Non-pigmented ciliary epithelial cell (primary cell): Measurements from ENCODE around the gene PTGIR.

Experiments used
- DNase-seq: peaks from one replicate; pipeline ENCODE4 v3.0.0-alpha.2; 2010; ENCODE audit warnings: low read depth

The PTGIR gene, protein sequence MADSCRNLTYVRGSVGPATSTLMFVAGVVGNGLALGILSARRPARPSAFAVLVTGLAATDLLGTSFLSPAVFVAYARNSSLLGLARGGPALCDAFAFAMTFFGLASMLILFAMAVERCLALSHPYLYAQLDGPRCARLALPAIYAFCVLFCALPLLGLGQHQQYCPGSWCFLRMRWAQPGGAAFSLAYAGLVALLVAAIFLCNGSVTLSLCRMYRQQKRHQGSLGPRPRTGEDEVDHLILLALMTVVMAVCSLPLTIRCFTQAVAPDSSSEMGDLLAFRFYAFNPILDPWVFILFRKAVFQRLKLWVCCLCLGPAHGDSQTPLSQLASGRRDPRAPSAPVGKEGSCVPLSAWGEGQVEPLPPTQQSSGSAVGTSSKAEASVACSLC

DNA sequence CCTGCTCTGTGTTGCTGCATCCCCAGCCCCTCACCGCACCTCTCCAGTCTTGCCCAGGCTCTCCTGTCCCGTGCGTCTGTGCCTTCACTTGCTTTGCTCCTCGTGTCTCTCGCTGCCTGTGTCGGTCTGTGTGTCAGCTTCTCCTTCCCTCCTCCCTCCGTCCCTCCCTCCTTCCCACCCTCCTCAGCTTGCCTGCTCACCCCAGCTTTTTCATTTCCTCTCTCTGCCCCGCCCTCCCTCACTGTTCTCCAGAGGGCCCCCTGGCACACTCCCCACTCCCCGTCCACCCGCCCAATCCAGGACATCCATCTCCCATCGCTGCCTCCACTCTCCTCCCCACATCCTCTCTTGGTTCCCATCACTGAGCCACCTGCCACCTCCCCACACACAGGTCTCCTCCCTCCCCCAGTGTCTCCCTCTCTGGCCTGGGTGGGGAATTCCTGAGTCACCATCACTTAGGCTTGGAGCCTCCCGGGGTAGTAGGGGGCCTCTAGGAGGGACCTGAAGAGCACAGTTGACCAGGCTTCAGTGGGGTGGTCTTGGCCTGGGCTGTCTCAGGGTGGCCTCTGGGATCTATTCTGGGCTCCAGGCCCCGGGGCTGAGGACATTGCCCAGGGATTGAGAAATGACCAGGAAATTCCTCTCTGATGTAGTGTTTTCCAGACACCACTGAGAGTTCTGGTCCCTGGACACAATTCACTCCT lies at the start of gene PTGIR:
Gene PTGIR (minus strand): TSS at position 132 of the 704 bp plus-strand sequence. CDS start 864 bp downstream, outside the sequence.
- DNase-seq: no peak

DNA sequence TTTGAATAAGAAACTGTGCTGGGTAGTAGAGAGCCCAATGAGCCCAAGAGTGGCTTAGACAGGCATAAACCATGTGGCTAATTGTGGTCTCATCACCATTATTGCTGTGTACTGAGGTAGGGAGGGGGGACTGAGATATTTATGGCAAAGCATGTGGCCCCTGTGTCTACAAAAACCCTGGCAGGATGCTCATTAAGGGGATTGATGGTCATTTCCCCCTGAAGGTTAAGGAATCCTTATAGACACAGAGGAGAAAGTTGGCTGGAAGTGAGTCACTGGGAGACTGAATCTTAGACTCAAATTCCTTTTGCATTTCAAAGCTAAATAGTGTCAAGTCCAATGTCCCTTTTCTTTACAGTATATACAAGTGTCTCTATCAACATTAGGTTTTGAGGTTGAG lies 45.9 kb upstream of the PTGIR start:
- DNase-seq: peak; percentile 9

DNA sequence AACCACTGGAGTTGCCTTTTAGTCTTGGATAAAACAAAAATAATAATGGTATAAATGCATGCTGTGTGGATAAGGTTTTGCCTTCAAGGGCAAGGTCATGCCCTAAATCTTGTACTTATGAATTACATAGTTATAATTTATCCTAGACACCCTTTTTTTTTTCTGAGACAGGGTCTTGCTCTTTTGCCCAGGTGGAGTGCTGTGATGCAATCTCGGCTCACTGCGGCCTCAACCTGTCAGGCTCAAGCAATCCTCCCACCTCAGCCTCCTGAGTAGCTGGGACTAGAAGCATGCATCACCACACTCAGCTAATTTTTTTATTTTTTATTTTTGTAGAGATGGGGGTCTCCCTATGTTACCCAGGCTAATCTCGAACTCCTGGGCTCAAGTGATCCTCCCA lies 43.8 kb upstream of the PTGIR start:
- DNase-seq: no peak

DNA sequence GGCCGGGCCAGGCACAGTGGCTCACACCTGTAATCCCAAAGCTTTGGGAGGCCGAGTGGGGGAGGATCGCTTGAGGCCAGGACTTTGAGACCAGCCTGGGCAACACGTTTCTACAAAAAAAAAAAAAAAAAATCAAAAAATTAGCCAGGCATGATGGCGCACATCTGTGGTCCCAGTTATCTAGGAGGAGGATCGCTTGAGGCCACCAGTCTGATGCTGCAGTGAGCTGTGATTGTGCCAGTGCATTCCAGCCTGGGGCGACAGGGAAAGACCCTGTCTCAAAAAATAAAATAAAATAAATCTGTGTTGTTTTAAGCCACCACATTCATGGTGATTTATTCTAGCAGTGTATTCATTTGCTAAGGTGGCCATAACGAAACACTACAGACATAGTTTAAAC lies 40.2 kb upstream of the PTGIR start:
- no peak for DNase-seq

DNA sequence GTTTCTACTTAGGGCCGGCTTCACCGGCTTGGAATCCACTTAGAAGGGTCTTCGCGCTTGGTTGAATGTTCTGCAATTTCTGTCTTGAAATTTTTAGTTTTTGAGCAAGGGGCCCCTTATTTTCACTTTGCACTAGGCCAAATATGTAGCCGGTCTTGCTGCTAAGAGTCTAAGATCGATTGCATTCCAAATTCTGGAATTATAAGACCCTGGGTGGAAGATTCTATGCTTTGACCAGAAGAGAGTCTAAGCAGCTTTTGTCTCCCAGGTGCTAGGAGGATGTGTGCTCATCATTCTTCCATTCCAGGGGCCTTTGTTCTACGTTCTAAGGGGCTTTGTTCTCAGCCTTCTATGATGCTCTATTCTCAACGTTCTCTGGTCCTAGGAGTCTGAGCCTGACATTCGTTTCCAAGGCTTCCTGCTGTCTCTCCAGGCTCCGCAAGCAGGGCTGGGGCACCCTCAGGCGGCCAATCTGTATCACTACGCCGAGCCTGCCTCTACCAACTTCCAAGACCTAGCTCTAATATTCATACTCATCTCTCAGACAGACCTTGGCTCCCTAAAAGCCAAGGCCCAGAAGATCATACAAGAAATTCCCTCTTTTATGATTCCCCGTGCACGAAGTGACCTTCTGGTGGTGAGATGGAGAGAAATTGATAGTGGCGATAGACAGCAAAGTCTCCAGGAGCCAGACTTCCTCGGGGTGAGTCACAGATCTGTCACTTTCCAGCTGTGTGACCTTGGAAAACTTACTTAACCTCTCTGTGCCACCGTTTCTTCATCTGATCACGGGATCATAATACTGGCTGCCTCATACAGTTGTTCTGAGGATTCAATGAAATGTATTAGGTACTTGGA lies 37.1 kb upstream of the PTGIR start:
- DNase-seq: peak; percentile 68

DNA sequence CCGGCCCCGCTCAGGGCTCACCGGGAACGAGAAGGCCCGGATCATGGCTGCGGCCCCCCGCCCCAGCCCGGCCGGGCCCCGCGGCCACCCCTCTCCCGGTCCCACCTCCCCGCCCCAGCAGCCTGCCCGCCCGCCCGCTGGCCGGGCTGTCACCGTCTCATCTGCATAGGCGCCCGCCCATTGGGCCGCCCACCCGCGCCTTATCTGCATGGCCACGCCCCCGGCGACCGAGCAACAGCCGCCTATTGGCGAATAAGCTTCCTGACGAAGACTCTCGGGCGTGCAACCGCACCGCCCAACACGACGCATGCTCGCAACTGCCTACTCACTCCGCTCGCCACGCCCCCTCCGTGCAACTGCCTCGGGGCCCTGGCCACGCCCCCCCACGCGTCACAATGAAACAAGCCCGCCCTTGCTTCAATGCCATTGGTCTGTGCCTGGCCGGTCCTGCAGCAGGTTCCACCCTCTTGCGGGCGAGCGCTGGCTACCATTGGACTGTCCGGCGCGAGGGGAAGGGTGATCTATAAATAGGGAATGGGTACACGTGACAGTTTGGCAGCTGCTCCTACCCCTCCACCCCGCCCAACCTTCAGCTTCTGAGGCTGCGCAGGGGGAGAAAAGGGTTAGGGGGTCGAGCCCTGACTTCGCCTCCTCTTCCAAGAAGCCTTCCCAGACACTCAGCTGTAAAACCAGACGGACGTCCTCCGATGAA lies 36.3 kb upstream of the PTGIR start, which contains the start of gene DACT3:
Gene DACT3 (minus strand): TSS at position 163 of the 712 bp plus-strand sequence. CDS start 118 bp downstream, at position 45.
- peak; percentile 99 for DNase-seq

DNA sequence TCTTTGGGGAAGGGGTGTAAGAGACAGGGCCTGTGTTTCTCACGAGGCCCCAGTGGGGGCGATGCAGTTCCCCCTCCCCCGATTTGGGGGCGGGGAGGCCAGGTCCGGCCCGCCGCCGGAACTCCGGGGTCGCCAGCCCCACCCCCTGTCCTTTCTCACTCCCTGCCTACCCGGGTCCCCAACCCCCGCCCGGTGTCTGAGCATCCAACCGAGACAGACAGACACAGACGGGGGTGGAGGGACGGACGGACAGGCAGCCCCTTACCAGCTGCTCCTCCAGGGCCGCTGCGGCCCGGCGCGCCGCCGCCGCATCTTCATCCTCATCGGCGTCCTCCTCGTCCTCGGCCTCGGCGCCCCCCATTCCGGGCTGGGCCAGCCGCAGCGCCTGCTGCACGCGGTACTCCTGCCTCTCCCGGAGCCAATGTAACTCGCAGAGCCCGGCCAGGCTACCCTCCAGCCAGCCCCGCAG lies 35.7 kb upstream of the PTGIR start:
- no peak for DNase-seq

DNA sequence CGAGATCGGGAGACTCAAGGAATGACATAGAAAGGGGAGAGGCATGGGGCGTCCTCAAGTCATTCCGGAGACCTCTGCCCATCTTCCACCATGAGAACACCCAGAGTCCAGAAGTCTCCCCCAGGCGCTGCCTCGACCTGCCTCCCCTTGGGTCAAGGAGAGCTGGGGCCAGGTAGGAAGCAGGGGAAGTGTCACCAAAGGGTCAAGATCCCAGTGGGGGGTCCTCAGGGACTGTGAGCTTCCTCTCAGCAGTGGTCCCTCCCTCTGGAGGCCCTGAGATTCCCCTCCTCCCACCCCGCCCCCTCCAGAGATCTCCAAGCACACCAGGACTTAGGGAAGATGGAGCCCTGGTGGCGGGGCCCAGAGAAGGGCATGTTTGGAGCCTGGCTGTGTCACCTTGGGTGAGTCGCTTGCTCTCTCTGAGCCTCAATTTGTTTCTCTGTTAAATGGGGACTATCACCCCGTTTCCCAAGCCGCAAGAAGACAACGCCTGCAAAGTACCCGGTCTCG lies 35.2 kb upstream of the PTGIR start:
- DNase-seq: no peak

DNA sequence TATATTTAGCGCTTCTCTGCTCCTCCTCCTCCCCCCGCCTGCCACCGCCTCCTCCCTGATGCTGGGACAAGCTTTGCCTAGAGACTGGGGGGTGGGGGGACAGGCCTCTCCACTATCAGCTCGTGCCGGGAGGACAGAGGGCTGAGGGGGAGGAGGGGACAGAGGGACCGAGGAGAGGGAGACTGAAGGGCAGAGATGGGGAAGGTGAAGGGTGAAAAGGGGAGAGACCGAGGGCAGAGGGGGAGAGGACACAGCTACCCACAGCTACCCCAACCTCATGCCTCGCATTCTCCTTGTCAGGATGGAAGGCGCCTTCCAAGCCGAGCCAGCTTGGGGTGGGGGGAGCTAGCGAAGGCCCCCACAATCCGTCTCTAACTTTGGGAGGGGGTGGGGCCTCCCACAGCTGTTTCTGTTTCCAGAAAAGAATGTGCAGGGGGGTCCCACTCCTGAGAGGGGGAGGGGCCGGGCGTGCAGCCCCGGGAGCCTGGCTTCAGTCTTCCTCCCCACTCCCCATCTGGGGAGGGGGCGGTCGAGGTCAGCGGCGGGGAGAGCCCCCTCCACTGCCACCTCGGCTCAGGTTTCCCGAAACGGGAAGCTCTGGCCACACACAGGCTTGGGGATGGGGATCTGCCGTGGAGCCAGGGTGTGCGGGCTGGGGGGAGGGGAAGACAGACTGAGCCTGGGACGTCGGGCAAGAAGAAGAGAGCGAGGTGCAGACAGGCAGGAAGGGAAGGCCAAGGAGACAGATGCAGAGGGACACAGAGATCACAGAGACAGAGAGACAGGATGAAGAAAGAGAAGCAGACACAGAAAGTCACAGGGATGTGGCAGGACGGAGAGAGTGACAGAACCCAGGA lies 34.5 kb upstream of the PTGIR start:
- no peak for DNase-seq

DNA sequence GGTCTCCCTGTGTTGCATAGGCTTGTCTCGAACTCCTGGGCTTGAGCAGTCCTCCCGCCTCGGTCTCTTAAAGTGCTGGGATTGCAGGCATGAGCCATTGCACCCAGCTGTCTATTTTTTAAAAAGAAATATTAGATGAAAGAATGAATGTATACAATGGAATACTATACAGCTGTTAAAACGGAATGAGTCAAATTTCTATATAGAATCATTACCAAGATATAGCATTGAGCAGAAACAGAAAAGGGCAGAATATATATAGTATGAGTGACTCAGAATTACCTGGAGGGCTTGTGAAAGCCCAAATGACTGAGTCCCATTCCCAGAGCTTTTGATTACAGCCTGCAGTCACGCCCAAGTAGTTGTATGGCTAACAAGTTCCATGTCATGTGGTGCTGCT lies 31.7 kb upstream of the PTGIR start:
- no peak for DNase-seq

DNA sequence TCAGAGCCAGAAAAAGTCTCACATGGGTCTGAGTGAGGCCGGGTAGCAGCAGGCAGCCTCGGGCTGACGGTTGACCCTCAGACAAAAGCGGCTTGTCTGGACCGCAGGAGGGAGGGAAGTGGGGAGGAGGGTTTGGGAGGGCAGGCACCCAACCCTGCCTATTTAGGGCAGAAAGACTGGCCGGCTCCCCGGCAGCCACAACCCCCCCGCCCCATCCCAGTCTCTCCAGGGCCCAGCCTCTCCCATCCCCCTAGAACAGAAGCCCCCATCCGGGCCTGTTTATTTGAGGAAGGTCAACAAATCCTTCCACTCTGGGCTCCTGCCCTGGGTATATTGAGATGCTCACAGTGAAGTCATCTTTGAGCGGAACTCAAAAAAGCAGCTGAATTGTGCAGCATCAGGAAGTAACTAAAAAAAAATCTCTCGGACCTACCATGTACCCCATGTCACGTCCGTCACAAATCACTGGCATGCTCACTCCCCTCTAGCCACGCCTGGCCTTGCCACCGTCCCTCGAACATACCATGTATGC lies 29.8 kb upstream of the PTGIR start:
- DNase-seq: no peak

DNA sequence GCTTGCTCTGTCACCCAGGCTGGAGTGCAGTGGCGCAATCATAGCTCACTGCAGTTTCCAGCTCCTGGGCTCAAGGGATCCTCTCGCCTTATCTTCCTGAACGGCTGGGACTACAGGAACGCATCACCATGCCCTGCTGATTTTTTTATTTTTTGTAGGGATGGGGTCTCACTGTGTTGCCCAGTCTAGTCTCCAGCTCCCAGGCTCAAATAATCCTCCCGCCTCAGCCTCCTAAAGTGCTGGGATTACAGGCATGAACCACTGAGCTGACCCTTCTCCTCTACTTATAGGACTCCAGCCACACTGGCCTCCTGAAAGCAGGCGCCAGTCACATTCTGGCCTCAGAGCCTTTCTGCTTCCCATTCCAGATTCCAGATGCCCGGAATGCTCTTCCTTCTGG lies 25.6 kb upstream of the PTGIR start:
- DNase-seq: no peak

DNA sequence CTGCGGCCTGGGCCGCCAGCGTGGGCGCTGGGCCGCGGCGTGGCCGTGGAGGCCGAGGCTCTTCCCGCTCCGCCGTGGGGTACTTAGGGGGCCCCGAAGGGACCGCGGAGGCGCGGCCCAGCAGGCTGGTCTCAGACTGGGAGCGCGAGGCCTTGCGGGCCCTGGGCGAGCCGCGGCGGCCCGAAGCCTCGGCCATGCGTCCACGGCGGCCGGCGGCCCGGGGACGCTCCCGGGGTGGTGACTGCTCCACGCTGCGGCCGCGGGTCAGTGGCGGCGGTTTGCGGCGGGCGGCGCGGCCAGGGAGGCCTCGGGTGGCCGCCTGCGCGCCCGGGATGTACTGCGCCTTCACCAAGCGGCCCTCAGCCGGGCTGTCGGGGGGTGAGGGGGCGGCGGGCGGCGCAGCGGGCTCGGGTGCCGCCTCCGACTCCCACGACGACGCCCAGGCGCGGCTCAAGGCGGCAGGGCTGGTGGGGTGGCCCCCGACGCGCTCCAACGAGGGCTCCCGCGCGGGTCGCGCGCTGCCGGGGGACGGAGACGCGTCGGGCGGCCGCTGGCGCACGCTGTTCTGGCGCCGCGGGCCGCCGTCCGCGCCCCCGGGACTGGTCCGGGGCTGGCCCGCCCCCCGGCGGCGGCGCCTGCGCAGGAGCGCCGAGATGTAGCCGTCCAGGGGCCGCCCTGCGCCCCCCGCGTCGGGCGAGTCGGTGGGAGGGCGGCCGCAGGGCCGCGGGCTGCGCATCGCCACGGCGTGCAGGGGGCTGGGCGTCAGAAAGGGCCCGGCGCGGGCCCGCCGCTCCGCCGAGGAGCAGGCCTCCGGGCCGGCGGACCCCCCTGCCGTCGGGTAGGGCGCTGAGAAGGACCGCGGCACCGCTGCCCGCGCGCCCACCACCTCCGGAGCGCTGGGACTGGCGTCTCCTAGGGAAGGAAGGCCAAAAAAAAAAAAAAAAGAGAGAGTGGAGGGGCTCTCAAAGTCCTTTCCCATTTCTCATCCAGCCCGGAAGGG lies 24.4 kb upstream of the PTGIR start:
- DNase-seq: no peak

DNA sequence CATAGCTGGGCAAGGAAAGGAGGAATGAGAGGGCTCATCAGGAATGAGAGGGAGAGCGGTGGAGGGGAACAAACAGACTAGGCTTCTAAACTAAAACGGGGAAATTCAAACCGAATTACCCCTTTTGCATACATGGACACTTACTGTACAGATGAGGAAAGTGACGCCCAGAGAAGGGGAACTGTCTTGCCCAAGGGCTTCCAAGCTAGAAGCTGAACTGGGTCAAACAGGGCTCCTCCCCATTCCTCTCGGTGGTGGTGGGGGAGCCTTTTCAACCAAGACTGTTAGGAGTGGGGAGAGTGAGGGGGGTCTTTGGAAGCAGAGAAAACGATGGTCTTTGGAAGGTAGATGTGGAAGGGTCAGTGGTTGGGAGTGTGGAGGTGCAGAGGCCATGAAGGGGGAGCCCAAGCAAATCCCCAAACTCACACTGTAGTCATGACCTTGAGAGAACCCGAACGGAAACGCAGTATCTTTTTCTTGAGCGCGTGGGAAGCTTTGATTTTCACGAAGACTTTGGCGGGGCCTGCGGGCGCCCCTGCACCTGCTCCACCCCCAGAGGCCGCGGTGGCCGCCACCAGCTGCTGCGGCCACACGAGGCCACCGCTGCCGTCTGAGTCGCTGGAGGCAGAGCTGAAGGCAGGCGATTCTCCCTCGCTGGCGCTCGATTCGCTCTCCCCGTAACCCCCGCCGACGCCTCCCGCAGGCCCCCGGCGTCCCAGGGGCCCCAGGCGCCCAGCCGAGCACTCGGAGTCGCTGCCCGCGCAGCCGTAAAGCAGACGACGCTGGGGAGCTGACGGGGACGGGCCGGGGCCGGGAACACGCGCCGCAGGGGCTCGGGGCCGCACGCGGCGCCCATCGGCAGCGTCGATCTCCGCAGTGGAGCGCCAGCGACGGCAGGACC lies 23.4 kb upstream of the PTGIR start:
- no peak for DNase-seq

DNA sequence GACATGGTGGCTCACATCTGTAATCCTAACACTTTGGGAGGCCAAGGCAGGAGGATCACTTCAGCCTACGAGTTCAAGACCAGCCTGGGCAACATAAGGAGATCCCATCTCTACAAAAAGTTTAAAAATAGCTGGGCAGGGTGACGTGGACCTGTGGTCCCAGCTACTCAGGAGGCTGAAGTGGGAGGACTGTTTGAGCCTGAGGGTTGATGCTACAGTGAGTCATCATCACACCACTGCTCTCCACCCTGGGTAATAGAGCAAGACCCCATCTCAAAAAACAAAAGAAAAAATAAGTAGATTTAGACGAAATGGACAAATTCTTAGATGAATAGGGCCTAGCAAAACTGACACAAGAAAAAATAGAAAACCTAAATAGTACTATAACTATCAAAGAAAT lies 21.5 kb upstream of the PTGIR start:
- DNase-seq: no peak

DNA sequence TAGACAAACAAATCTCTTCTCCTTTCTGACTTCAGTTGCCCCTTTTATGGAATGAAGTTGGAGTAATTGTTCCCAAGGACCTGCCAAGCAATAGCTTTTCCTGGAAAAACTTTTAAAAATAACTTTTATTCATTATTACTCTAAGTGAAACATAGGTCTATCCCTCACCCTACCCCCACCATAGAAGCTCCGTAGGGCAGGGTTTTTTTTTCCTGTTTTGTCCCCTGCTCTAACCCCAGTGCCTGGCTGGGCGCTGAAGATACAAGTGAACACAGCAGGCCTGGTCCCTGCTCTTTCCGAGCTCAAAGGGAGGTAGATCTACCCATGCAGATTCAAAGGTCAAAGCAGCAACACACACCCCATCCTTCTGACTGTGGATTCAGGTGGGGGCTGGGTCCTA lies 19.8 kb upstream of the PTGIR start:
- DNase-seq: no peak

DNA sequence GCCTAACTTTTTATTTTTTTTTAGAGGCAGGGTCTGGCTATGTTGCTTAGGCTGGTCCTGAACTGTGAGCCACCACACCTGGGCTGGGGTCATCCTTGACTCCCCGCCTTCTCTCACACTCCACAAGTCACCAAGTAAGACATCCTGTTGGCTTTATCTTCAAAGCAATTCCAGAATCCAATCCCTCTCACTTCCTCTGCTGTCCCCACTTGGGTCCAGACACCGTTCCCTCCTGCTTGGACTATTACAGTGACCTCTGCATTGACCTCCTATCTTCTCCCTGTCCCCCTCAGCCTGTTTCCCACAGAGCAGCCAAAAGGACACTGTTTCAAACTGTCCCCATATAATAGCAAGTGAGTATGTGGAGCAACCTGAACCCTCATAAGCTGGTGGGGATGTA lies 15.8 kb upstream of the PTGIR start:
- DNase-seq: no peak
